ENCODE data around the gene FAM20C.
A peak's percentile ranks its signal among the peaks of the same experiment; 100 is the strongest.
"Not testable (repeated sequence)": the region's sequence is repeated elsewhere in the genome, so short reads cannot be mapped to it uniquely, and the experiment has no call there.

FAM20C gene

GRCh38 chr7:193481-194251 lies 1.3 kb downstream of the FAM20C start:
- no peak for DNase-seq

- no peak for DNase-seq
These were observed 2.1 kb downstream of the FAM20C start for GRCh38 chr7:194252-195009.

GRCh38 chr7:195010-195829 lies 2.8 kb downstream of the FAM20C start:
- no peak for DNase-seq

GRCh38 chr7:195830-196128 lies 3.4 kb downstream of the FAM20C start:
- no peak for DNase-seq

- no peak for DNase-seq
These were observed 3.9 kb downstream of the FAM20C start for GRCh38 chr7:196283-196682.

- DNase-seq: no peak
These were observed 4.5 kb downstream of the FAM20C start for GRCh38 chr7:196778-197321.

- no peak for DNase-seq
These were observed 5.3 kb downstream of the FAM20C start for GRCh38 chr7:197413-198335.

GRCh38 chr7:199483-200249 lies 7.3 kb downstream of the FAM20C start:
- DNase-seq: no peak

- no peak for DNase-seq
These were observed 7.9 kb downstream of the FAM20C start for GRCh38 chr7:200290-200689.

- DNase-seq: no peak
These were observed 8.3 kb downstream of the FAM20C start for GRCh38 chr7:200704-201103.

- DNase-seq: no peak
These were observed 12.0 kb downstream of the FAM20C start for GRCh38 chr7:204326-204725.

GRCh38 chr7:205115-206010 lies 13.0 kb downstream of the FAM20C start:
- DNase-seq: peak in 1 of 6 experiments; percentile 10

GRCh38 chr7:206351-206750 lies 14.0 kb downstream of the FAM20C start:
- DNase-seq: not testable (repeated sequence)

- DNase-seq: no peak
These were observed 15.2 kb downstream of the FAM20C start for GRCh38 chr7:207418-208129.

GRCh38 chr7:208130-208673 lies 15.8 kb downstream of the FAM20C start:
- no peak for DNase-seq

GRCh38 chr7:208816-209215 lies 16.4 kb downstream of the FAM20C start:
- DNase-seq: no peak

GRCh38 chr7:209416-209815 lies 17.0 kb downstream of the FAM20C start:
- DNase-seq: no peak

GRCh38 chr7:209906-210305 lies 17.5 kb downstream of the FAM20C start:
- no peak for DNase-seq

- DNase-seq: no peak
These were observed 18.1 kb downstream of the FAM20C start for GRCh38 chr7:210401-210925.

Measured in stimulated activated naive CD4-positive, alpha-beta T cell (primary cell).